HG03097 (cell line): ENCODE results near the gene TRIP4.
"Not testable (repeated sequence)": the region's sequence is repeated elsewhere in the genome, so short reads cannot be mapped to it uniquely, and the experiment has no call there.

Experiments
- ATAC-seq: cut with Tn5 transposase; IDR thresholded peaks from one replicate; pipeline ENCODE4 v1.9.1; 2021; ENCODE audit not compliant: unreplicated experiment, low FRiP score

TRIP4 gene

GRCh38 chr15:64478863-64479262, 91.2 kb downstream of the TRIP4 start:
- no peak for ATAC-seq

DNA sequence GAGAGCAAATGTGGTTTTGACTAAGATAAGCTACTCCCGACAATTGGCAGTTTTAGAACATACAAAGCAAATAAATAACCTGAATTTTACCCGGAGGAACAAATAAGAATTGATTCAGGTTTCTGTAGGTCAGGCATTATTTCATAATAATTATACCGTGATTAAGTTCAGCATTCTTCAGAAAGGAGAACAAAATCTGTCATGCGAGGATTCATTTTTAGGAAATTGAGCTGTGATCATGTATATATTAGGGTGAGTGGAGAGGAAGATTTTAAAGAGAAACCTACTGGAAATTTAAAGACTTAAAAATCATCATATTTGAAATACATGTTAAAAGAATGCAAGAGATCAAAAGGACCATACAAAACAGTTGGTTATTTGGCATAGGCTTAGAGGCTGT, 93.3 kb downstream of the TRIP4 start:
- no peak for ATAC-seq

DNA sequence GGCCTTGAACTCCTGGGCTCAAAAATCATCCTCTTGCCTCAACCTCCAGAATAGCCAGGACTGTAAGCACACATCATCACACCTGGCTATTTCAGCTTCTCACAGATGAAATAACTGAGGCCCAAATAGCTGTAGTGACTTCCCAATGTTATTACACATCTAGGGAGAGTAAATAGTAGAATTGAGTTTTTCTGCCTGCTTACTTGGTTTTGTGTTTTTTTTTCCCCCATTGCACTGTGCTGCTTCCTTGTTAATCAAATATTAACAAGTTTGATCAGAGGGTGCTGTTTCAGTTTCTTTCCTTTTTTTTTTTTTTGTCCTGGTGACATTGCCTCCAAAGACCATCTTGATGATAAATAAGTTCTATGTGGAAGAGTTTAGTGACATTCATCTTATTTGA, 96.1 kb downstream of the TRIP4 start:
- ATAC-seq: no peak

DNA sequence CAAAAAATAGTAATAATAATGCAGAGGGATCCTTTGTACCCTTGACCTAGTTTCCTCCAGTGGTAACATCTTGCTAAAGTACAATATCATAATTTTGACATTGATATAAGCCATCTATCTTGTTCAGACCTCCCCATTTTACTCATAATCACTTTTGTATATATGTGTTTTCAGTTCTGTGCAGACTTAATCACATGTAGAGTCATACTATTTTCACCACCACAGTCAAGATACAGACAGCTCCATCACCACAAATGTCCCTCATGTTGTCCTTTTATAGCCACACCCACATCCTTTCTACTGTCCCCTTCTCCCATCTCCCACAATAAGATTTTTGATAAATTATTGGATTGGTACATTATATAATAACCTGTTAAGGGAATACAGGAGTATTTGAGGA, 98.2 kb downstream of the TRIP4 start:
- no peak for ATAC-seq

- no peak for ATAC-seq
Observed at GRCh38 chr15:64490598-64491259, 103.1 kb downstream of the TRIP4 start.

DNA sequence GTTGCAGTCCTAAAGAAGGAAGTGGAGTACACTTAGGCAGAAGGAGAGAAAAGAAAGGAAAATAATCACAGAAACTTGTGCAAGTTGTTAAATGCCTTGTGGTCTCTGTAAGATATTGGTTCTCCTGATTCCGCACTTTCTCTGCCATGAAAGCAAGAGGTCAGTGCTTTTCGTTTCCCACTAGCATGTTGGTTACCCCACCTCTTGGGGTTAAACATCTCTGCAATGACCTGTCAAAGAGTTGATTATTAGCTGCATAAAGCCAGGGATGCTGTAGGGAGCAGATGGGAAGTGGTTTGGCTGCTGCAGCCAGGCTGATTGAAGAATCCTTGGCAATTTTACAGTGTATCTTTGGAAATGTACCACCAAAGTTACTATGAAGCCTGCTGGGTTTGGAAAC, 106.0 kb downstream of the TRIP4 start:
- ATAC-seq: no peak

DNA sequence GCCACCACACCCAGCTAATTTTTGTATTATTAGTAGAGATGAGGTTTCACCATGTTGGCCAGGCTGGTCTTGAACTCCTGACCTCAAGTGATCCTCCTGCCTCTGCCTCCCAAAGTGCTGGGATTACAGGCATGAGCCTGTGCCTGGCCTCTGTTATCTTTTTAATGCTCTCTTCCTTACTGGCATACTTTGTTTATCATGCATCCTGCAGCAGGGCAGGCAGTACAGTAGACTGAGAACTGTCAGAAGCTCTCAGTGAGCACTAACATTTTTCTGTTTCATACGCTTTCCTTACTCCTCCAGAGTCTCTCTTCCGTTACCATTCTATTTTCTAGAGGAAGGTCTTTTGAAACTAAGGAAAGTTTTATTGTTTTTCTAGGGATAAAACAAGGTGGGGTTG, 108.3 kb downstream of the TRIP4 start:
- ATAC-seq: not testable (repeated sequence)

DNA sequence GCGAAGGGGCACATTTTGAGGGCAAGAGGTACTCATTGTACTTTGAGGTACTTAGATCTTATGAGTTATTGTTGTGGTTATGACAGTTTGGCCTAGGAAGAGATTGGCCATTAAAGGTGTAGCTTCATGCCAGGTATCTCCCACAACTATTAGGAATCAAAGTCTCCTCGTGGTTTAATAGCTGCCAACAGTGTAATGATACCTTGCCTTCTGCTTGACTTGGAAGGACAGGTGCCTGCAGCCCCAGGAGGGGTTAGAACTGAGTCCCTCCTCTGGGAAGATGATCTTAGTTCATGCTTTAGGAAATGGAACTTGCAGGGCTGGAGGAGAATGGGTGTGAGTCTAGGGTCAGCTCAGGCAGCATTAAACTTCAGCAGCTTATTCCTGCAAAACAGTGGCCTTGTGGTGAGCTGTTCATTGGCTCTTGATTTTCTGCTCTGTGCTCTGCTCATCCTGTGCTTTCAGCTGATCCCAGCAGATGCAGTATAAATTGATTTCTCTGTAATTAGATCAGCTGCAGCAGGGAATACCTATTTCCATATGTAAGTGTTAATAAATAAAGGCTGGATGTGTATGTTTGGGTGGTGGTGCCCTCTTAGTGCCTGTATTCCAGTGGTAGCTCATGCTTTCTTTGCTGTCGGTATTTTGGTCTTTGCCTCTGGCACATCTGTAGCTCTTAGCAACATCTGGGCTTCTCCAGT, 113.2 kb downstream of the TRIP4 start:
- no peak for ATAC-seq

DNA sequence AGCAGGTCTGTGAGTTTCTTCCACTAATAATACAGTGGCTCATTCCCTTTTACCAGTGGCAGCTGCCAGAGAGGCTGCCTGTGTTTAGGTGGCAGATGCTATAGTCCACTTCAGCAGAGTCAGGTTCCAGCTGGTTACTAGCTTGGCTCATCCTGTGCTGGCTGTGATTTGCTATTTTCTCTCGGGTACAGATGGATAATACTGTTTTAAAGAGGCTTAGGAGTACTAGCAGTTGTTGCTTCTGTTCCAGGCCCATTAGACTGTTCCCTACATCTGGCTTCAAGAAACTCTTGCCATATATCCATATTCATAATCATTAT, 113.7 kb downstream of the TRIP4 start:
- ATAC-seq: no peak

DNA sequence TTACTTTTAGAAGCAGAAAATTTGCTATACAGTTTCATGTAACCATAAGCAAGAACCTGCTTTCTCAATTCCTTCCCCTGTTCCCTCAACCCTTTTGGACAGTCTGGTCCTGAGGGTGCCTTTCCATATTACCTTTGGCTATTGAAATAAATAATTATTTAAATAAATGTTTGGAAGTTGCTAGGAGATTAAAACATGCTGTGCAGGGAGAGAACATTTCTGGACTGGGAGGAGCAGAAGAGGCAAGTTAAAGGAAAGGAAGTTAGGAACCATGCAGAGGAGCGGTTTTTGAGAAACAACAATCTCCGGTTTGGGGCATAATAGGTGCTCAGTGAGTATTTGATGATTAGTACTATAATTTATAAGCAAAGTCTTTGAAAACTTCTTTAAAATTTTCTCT, 114.5 kb downstream of the TRIP4 start:
- no peak for ATAC-seq

GRCh38 chr15:64502551-64502950, 114.9 kb downstream of the TRIP4 start:
- no peak for ATAC-seq

DNA sequence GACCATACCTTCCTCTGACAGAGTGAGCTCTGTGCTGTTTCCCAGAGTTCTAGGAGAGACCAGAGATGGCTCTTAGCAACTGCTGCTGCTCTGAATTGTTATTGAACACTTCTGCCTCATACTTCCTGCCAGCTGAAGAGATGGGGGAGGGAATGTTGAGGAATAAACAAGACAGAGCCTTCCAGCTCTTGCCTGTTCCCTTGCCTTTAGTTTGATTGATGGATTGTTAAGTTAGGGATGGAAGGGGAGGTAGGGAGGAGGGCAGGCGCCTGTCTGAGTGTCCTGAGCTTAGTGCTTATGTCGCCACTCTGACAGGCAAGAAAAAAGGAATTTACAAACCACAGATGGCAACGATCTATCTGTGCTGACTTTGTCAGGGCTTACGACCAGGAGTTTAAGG, 115.6 kb downstream of the TRIP4 start:
- no peak for ATAC-seq

DNA sequence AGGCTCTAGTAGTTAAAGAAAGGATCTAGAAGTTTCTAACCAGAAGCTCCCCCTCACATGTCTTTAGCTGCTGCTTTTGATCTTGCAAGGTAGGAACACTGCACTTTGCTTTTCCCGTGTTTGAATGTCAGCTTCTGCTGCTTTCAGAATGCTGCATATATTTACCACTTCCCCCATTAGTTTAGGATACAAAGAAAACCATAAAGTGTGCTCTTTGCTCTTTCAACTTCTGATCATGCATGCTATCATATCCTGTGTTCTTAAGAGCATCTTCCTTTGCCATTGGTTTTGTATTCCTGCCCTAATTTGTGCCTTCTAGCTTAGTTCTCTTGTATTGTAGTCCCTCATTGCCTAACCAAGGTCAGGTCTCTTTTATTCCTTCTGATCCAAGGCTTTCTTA, 116.0 kb downstream of the TRIP4 start:
- no peak for ATAC-seq
